Smooth muscle cell (in vitro differentiated cells): ENCODE measurements around the gene NEDD4L. TPM values are rescaled to one million over a fixed set of nuclear protein-coding genes. Genes with fewer than 3 reads are reported as not detected.

Experiments used
- DNase-seq: peaks from one replicate; lab custom pipeline; 2025; ENCODE audit not compliant: unreplicated experiment; lab: John Stamatoyannopoulos, UW
- H2AFZ ChIP-seq: fragments of 200-600 bp; sonication (generic); 2 replicates; pipeline ENCODE4 v1.6.0; 2016; ENCODE audit warnings: antibody characterized with exemption, low read depth, mild to moderate bottlenecking
- H3F3A ChIP-seq: fragments of 200-600 bp; sonication (generic); 2 replicates; pipeline ENCODE4 v1.6.0; 2017; ENCODE audit warnings: antibody characterized with exemption, low read depth
- H3K27ac ChIP-seq: fragments of 200-600 bp; sonication (generic); 2 replicates; pipeline ENCODE4 v1.5.1; 2016; ENCODE audit warnings: low read depth, mild to moderate bottlenecking
- H3K27me3 ChIP-seq: fragments of 200-600 bp; sonication (generic); 2 replicates; pipeline ENCODE4 v1.6.1; 2016; ENCODE audit warnings: low read depth, mild to moderate bottlenecking
- H3K36me3 ChIP-seq: fragments of 200-600 bp; sonication (generic); 2 replicates; pipeline ENCODE4 v1.5.1; 2016; ENCODE audit warnings: low read depth
- H3K4me1 ChIP-seq: fragments of 200-600 bp; sonication (generic); 2 replicates; pipeline ENCODE4 v1.5.1; 2016; ENCODE audit warnings: low read depth
- H3K4me2 ChIP-seq: fragments of 200-600 bp; sonication (generic); 2 replicates; pipeline ENCODE4 v1.6.0; 2016; ENCODE audit warnings: mild to moderate bottlenecking
- H3K4me3 ChIP-seq: fragments of 200-600 bp; sonication (generic); 2 replicates; pipeline ENCODE4 v1.5.1; 2016; ENCODE audit warnings: mild to moderate bottlenecking
- H3K79me2 ChIP-seq: fragments of 200-600 bp; sonication (generic); 2 replicates; pipeline ENCODE4 v1.6.0; 2016; ENCODE audit warnings: low read depth, mild to moderate bottlenecking
- H3K9ac ChIP-seq: fragments of 200-600 bp; sonication (generic); 2 replicates; pipeline ENCODE4 v1.6.0; 2016; ENCODE audit warnings: low read depth
- H3K9me3 ChIP-seq: fragments of 200-600 bp; sonication (generic); replicated peaks from 2 replicates; pipeline ENCODE4 v1.5.1; 2016; ENCODE audit warnings: low read depth
- H4K20me1 ChIP-seq: fragments of 200-600 bp; sonication (generic); 2 replicates; pipeline ENCODE4 v1.6.0; 2016; ENCODE audit warnings: low read depth
- WGBS: methylation state at CpG from one replicate; pipeline ENCODE4 v1.1.7; 2016; ENCODE audit warnings: low lambda C conversion rate; 5-methylcytosine and 5-hydroxymethylcytosine counted together
- polyA plus RNA-seq: library from polyadenylated mRNA; unstranded; fragments of >200 nt; fragmentation: Nextera tagmentation; extraction: Ambion mirVana; gene quantifications from 2 replicates; pipeline ENCODE4 v1.2.1, GENCODE V29; 2016
- total RNA-seq: library from RNA; depleted of rRNA; stranded (reverse); fragments of >200 nt; gene quantifications from 2 replicates; pipeline ENCODE4 v1.2.3, GENCODE V29; 2014
- TF ChIP-seq, protein P1 (sequence below): fragments of 200-600 bp; sonication (generic); IDR thresholded peaks from 2 replicates; pipeline ENCODE4 v1.5.1; 2017; ENCODE audit warnings: borderline replicate concordance, mild to moderate bottlenecking, antibody characterized with exemption; ENCODE audit not compliant: insufficient read depth, poor library complexity, severe bottlenecking

NEDD4L gene
- total and polyA plus RNA-seq, 2 experiments from 2014 or later, result 8.7 to 41.3 TPM

- Histone ChIP-seq H3K9me3 (no peaks in the 10 kb centered on the region), H3K4me1 (no peaks in the 10 kb centered on the region), H2AFZ (no peak overlapping the region), H3K4me2 (no peak overlapping the region), H3K4me3 (no peak overlapping the region), H3K27ac (no peak overlapping the region), H3K36me3 (no peaks in the 10 kb centered on the region), H4K20me1 (no peaks in the 10 kb centered on the region), H3K27me3 (no peaks in the 10 kb centered on the region), H3K9ac (no peak overlapping the region), H3K79me2 (no peaks in the 10 kb centered on the region), H3F3A (no peaks in the 10 kb centered on the region)
- 98% methylated on average over 6 of the region's 6 CpGs for WGBS
- TF ChIP-seq, protein P1, sequence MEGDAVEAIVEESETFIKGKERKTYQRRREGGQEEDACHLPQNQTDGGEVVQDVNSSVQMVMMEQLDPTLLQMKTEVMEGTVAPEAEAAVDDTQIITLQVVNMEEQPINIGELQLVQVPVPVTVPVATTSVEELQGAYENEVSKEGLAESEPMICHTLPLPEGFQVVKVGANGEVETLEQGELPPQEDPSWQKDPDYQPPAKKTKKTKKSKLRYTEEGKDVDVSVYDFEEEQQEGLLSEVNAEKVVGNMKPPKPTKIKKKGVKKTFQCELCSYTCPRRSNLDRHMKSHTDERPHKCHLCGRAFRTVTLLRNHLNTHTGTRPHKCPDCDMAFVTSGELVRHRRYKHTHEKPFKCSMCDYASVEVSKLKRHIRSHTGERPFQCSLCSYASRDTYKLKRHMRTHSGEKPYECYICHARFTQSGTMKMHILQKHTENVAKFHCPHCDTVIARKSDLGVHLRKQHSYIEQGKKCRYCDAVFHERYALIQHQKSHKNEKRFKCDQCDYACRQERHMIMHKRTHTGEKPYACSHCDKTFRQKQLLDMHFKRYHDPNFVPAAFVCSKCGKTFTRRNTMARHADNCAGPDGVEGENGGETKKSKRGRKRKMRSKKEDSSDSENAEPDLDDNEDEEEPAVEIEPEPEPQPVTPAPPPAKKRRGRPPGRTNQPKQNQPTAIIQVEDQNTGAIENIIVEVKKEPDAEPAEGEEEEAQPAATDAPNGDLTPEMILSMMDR, result no peak
- DNase-seq, result no peak
Measured at GRCh38 chr18:58407649-58408407, 363.8 kb downstream of the NEDD4L start.

- DNase-seq, result no peak
- Histone ChIP-seq H3K79me2 (no peaks in the 10 kb centered on the region), H3K36me3 (no peaks in the 10 kb centered on the region), H3K4me2 (no peak overlapping the region), H3F3A (no peaks in the 10 kb centered on the region), H3K27me3 (no peaks in the 10 kb centered on the region), H2AFZ (no peak overlapping the region), H3K27ac (no peak overlapping the region), H3K9ac (no peak overlapping the region), H3K9me3 (no peaks in the 10 kb centered on the region), H4K20me1 (no peaks in the 10 kb centered on the region), H3K4me1 (no peaks in the 10 kb centered on the region), H3K4me3 (no peak overlapping the region)
- 94% methylated on average over 4 of the region's 4 CpGs for WGBS
- TF ChIP-seq, protein P1, result no peak
Measured at GRCh38 chr18:58408665-58409064, 364.6 kb downstream of the NEDD4L start.

DNA sequence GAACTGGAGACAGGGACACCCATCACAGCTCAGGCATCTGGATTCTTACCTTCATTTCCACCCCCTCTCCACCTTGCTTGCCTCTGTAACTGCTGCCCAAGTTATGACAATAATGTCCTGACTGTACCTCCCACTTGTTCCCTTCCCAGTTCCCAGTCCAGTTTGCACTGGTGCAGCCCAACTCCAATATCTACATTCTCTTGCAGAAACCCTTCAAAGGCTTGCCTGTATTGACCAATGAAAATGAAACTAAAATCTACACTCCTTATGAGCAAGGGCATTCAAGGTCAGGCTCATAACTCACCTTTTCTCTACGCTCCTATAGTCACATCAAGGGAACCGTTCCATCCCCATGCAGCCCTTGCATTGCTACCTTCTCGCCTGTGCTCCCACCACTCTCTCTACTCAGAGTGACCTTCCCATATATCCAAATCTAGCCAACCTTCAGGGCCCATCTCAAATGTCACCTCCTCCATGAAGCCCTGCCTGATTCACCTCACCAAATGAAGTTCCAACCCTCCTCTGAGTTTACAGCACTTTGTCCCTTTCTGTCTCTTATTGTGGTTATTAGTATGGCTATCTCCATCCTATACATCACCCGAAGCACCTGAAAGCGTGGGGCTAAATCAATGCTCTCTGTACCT lies 365.9 kb downstream of the NEDD4L start:
- WGBS, result 96% methylated on average over 5 of the region's 5 CpGs
- TF ChIP-seq, protein P1, result no peak

More for the DNA sequence above, 365.9 kb downstream of the NEDD4L start:
- Histone ChIP-seq H3K27ac (no peak overlapping the region), H3K4me1 (no peaks in the 10 kb centered on the region), H3K4me3 (no peak overlapping the region), H3F3A (no peaks in the 10 kb centered on the region), H3K36me3 (no peaks in the 10 kb centered on the region), H4K20me1 (no peaks in the 10 kb centered on the region), H3K79me2 (no peaks in the 10 kb centered on the region), H3K9me3 (no peaks in the 10 kb centered on the region), H3K9ac (no peak overlapping the region), H3K27me3 (no peaks in the 10 kb centered on the region), H2AFZ (no peak overlapping the region), H3K4me2 (no peak overlapping the region)
- no peak for DNase-seq
